Motor neuron (in vitro differentiated cells): ENCODE results near the gene C5orf15. TPM values are rescaled to one million over a fixed set of nuclear protein-coding genes. Genes with fewer than 3 reads are reported as not detected.

Source experiments
- ATAC-seq, 8 experiments: fragments of 200-7000 bp; cut with Tn5 transposase; replicated peaks in 6 of 8; 2 replicates each; pipeline ENCODE4 v1.8.0; 2021; ENCODE audit warnings: mild to moderate bottlenecking in 8 of 8, moderate library complexity in 8 of 8
- H3K27ac ChIP-seq, 2 donors: fragments of 250-450 bp; sonication (Bioruptor Pico); 2 replicates each; pipeline ENCODE4 v1.9.0; 2021; ENCODE audit warnings: antibody characterized with exemption in 2 of 2, mild to moderate bottlenecking in 2 of 2, moderate library complexity in 1 of 2
- H3K4me1 ChIP-seq, 2 donors: fragments of 250-450 bp; sonication (Bioruptor Pico); replicated peaks in 1 of 2; 2 replicates each; pipeline ENCODE4 v1.6.1; 2021; ENCODE audit warnings: antibody characterized with exemption in 2 of 2, mild to moderate bottlenecking in 2 of 2, moderate library complexity in 1 of 2
- H3K4me3 ChIP-seq, 5 donors: fragments of 250-450 bp; sonication (Bioruptor Pico); 2 replicates each; pipeline ENCODE4 v1.9.0; 2021; ENCODE audit warnings: antibody characterized with exemption in 5 of 5, mild to moderate bottlenecking in 5 of 5, moderate library complexity in 4 of 5
- WGBS, 10 experiments: fragments of 450-650 bp; shearing (Covaris generic); methylation state at CpG; one replicate each; pipeline ENCODE4 v1.0.0; 2022; 5-methylcytosine and 5-hydroxymethylcytosine counted together
- in situ Hi-C, 9 experiments: fragments of 400-800 bp; cut with MboI; loops; one replicate each; pipeline ENCODE4 v1.15.0; 2021; ENCODE audit warnings: low sequenced_read_pairs in 9 of 9, low pct_unique_long_range_greater_than_20kb in 2 of 9; ENCODE audit not compliant: unreplicated experiment in 9 of 9
- total RNA-seq, 8 experiments: library from RNA; unstranded; fragments of 300-600 nt; gene quantifications; 2 replicates each; pipeline versions ENCODE4 v1.2.3 to v1.2.4, GENCODE V29; 2022

C5orf15 gene
- total RNA-seq, 8 experiments from 2014 or later: 27.3 to 92.6 (median 46.9) TPM

GRCh38 chr5:134000091-134000511, 31.7 kb upstream of the C5orf15 start:
- no peak for ATAC-seq
- no peak overlapping the region for H3K4me3 ChIP-seq
- H3K4me1 ChIP-seq: peaks cover 29 to 31% of the 10 kb centered on the region in 2 donors
- no peak overlapping the region for H3K27ac ChIP-seq
- WGBS, 10 experiments: 50 to 100% (median 93%) methylated on average over 1 to 4 of the region's 5 CpGs; no CpG with 5 or more reads in 3 of the 10 experiments
- in situ Hi-C loops: no loop called here

- no peak overlapping the region for H3K4me3 ChIP-seq
- WGBS, 10 experiments: 78 to 100% (median 92%) methylated on average over 2 to 3 of the region's 7 CpGs; no CpG with 5 or more reads in 4 of the 10 experiments
- H3K4me1 ChIP-seq: peaks cover 34 to 39% of the 10 kb centered on the region in 2 donors
- no peak for ATAC-seq
- in situ Hi-C loops: loop anchor here in 1 of 9 experiments (25.0 kb wide), 1 partner anchor 887 kb away; no protein-coding TSS in a partner anchor
- H3K27ac ChIP-seq: no peak overlapping the region
Observed at GRCh38 chr5:133998807-133999206, 30.4 kb upstream of the C5orf15 start.

- in situ Hi-C loops: loop anchor here in 1 of 9 experiments (25.0 kb wide), 1 partner anchor 886 kb away; no protein-coding TSS in a partner anchor
- no peak overlapping the region for H3K4me3 ChIP-seq
- no peak overlapping the region for H3K27ac ChIP-seq
- peaks cover 31 to 36% of the 10 kb centered on the region in 2 donors for H3K4me1 ChIP-seq
- WGBS, 10 experiments: 67 to 97% (median 89%) methylated on average over 3 to 6 of the region's 6 CpGs; no CpG with 5 or more reads in 1 of the 10 experiments
- no peak for ATAC-seq
Observed at GRCh38 chr5:133998042-133998441, 29.6 kb upstream of the C5orf15 start.

GRCh38 chr5:133996683-133997252, 28.3 kb upstream of the C5orf15 start:
- H3K4me3 ChIP-seq: no peak overlapping the region
- in situ Hi-C loops: loop anchor here in 1 of 9 experiments (25.0 kb wide), 1 partner anchor 884 kb away; no protein-coding TSS in a partner anchor
- peak in 3 of 8 experiments; percentile 19 to 35 (median 34) for ATAC-seq
- H3K4me1 ChIP-seq: peaks cover 25 to 29% of the 10 kb centered on the region in 2 donors
- 50 to 100% (median 60%) methylated on average over 1 of the region's 3 CpGs; no CpG with 5 or more reads in 7 of the 10 experiments for WGBS, 10 experiments
- H3K27ac ChIP-seq: no peak overlapping the region

GRCh38 chr5:133995883-133996563, 27.6 kb upstream of the C5orf15 start:
- peaks cover 25 to 29% of the 10 kb centered on the region in 2 donors for H3K4me1 ChIP-seq
- in situ Hi-C loops: loop anchor here in 1 of 9 experiments (25.0 kb wide), 1 partner anchor 884 kb away; no protein-coding TSS in a partner anchor
- peak overlapping the region in 1 of 2 donors; percentile 61 for H3K27ac ChIP-seq
- no peak overlapping the region for H3K4me3 ChIP-seq
- 17 to 72% (median 54%) methylated on average over 1 to 3 of the region's 7 CpGs; no CpG with 5 or more reads in 6 of the 10 experiments for WGBS, 10 experiments
- peak; percentile 17 to 80 (median 54) for ATAC-seq

GRCh38 chr5:133995341-133995740, 26.9 kb upstream of the C5orf15 start:
- H3K4me3 ChIP-seq: no peak overlapping the region

GRCh38 chr5:133994990-133995333, 26.5 kb upstream of the C5orf15 start:
- 62 to 100% (median 95%) methylated on average over 1 to 4 of the region's 6 CpGs; no CpG with 5 or more reads in 4 of the 10 experiments for whole genome bisulfite sequencing, 10 experiments
- ATAC-seq: peak in 3 of 8 experiments; percentile 2 to 10 (median 10)
- peaks cover 25 to 29% of the 10 kb centered on the region in 2 donors for H3K4me1 ChIP-seq
- no peak overlapping the region for H3K4me3 ChIP-seq
- in situ Hi-C loops: loop anchor here in 1 of 9 experiments (25.0 kb wide), 1 partner anchor 883 kb away; no protein-coding TSS in a partner anchor
- peak overlapping the region in 1 of 2 donors; percentile 61 for H3K27ac ChIP-seq

More at GRCh38 chr5:133995341-133995740, 26.9 kb upstream of the C5orf15 start:
- 0 to 78% (median 43%) methylated on average over 1 to 5 of the region's 8 CpGs; no CpG with 5 or more reads in 4 of the 10 experiments for WGBS, 10 experiments
- peaks cover 25 to 29% of the 10 kb centered on the region in 2 donors for H3K4me1 ChIP-seq
- peak in 5 of 8 experiments; percentile 37 to 64 (median 57) for ATAC-seq
- in situ Hi-C loops: loop anchor here in 1 of 9 experiments (25.0 kb wide), 1 partner anchor 883 kb away; no protein-coding TSS in a partner anchor
- H3K27ac ChIP-seq: peak overlapping the region in 1 of 2 donors; percentile 61

- no peak overlapping the region for H3K4me3 ChIP-seq
- in situ Hi-C loops: loop anchor here in 1 of 9 experiments (25.0 kb wide), 1 partner anchor 882 kb away; no protein-coding TSS in a partner anchor
- H3K27ac ChIP-seq: no peak overlapping the region
- WGBS, 10 experiments: 50 to 100% (median 89%) methylated on average over 1 to 4 of the region's 9 CpGs; no CpG with 5 or more reads in 2 of the 10 experiments
- peaks cover 25 to 29% of the 10 kb centered on the region in 2 donors for H3K4me1 ChIP-seq
- ATAC-seq: peak in 1 of 8 experiments; percentile 2
Observed at GRCh38 chr5:133994297-133994989, 26.0 kb upstream of the C5orf15 start.

GRCh38 chr5:133993185-133993936, 24.9 kb upstream of the C5orf15 start:
- Histone ChIP-seq H3K4me3 (no peak overlapping the region), H3K27ac (no peak overlapping the region), H3K4me1 (peaks cover 25 to 29% of the 10 kb centered on the region in 2 donors)
- in situ Hi-C loops: loop anchor here in 1 of 9 experiments (25.0 kb wide), 1 partner anchor 881 kb away; no protein-coding TSS in a partner anchor
- ATAC-seq: peak in 1 of 8 experiments; percentile 62
- WGBS, 10 experiments: 0 to 100% (median 86%) methylated on average over 1 to 2 of the region's 2 CpGs; no CpG with 5 or more reads in 1 of the 10 experiments

- peaks cover 25 to 29% of the 10 kb centered on the region in 2 donors for H3K4me1 ChIP-seq
- 86 to 100% (median 100%) methylated on average over 1 to 4 of the region's 8 CpGs; no CpG with 5 or more reads in 1 of the 10 experiments for WGBS, 10 experiments
- in situ Hi-C loops: loop anchor here in 1 of 9 experiments (25.0 kb wide), 1 partner anchor 880 kb away; no protein-coding TSS in a partner anchor
- H3K4me3 ChIP-seq: no peak overlapping the region
- ATAC-seq: no peak
- no peak overlapping the region for H3K27ac ChIP-seq
Observed at GRCh38 chr5:133992429-133993155, 24.2 kb upstream of the C5orf15 start.
